Measurements from ENCODE around the gene PPP1R3F.

DNA sequence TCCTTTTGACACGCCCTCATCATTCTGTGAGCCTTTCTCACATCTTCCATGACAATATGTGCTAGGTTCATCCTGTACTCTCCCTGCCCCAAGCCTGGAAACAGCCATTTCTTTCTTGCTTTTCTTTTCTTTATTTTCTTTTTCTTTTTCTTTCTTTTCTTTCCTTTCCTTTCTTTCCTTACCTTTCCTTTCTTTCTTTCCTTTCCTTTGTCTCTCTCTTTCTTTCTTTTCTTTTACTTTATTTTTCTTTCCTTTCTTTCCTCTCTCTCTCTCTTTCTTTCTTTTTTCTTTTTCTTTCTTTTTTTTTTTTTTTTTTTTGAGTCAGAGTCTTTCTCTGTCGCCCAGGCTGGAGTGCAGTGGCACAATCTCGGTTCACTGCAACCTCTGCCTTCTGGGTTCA lies 14.6 kb downstream of the PPP1R3F start:
- no peak for TF ChIP-seq ZNF274 (IDR thresholded peaks at IDR 0.05; ENCODE audit: low read depth, low read length)
- no peak for TF ChIP-seq SUZ12 (IDR thresholded peaks at IDR 0.05; ENCODE audit: extremely low read depth, insufficient read depth, insufficient read length)

Data from NT2/D1 (cell line).